Endometrium (tissue), 2 donors: ENCODE measurements around the gene GPR55.

ENCODE experiments used
- FAIRE-seq: peaks from 2 replicates; lab custom pipeline; 2012; peaks lifted over from hg19 to GRCh38; lab: Jason Lieb, UNC
- donor health status: control.
- donor health status: control.

GPR55 gene

DNA sequence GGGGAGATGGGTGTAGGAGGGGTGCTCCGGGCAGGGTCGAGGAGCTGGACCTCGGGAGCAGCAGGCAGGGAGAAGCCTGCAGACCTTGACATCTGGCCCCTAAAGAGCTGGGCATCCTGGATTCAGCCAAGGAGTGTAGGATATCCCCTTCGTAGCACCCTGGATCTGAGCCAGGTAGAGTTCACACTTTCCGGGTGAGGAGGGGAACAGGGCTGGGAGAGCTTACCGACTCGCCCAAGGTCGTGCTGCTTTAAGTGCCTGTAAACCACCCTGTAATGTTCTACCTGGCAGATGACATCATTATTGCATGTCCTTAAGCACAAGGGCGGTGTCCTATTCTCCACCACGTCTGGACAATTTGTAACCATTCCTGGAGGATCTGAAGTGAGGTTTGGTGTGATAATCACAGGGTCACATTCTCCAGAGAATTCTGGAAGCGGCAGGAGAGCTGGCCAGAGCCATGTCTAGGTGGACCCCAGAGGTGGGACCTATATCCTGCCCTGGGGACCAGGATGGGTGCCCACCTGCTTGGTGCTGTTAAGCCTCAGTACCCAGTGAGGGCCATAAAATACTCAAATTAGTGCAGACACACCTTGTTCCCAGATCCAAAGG lies 45.7 kb downstream of the GPR55 start:
- FAIRE-seq = no peak

DNA sequence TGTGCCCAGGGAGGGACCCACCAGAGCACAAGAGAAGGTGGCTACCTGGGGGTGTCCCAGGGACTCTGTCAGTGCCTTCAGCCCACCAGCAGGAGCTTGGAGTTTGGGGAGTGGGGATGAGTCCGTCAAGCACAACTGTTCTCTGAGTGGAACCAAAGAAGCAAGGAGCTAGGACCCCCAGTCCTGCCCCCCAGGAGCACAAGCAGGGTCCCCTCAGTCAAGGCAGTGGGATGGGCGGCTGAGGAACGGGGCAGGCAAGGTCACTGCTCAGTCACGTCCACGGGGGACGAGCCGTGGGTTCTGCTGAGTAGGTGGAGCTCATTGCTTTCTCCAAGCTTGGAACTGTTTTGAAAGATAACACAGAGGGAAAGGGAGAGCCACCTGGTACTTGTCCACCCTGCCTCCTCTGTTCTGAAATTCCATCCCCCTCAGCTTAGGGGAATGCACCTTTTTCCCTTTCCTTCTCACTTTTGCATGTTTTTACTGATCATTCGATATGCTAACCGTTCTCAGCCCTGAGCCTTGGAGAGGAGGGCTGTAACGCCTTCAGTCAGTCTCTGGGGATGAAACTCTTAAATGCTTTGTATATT lies 46.3 kb downstream of the GPR55 start:
- FAIRE-seq = no peak

DNA sequence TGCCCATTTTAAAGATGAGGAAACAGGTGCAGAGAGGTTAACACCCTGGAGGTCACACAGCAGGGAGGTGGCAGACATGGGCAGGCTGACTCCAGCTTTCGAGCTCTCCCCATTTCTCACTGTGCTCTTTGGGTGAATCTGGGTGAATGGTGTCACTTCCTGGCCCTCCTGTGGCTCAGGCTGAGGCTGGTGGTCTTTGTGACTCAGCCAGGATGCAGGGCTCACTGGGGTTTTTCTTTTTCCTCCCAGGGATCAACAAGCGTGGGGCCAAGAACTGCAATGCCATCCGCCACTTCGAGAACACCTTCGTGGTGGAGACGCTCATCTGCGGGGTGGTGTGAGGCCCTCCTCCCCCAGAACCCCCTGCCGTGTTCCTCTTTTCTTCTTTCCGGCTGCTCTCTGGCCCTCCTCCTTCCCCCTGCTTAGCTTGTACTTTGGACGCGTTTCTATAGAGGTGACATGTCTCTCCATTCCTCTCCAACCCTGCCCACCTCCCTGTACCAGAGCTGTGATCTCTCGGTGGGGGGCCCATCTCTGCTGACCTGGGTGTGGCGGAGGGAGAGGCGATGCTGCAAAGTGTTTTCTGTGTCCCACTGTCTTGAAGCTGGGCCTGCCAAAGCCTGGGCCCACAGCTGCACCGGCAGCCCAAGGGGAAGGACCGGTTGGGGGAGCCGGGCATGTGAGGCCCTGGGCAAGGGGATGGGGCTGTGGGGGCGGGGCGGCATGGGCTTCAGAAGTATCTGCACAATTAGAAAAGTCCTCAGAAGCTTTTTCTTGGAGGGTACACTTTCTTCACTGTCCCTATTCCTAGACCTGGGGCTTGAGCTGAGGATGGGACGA lies 47.1 kb downstream of the GPR55 start:
- FAIRE-seq = no peak

DNA sequence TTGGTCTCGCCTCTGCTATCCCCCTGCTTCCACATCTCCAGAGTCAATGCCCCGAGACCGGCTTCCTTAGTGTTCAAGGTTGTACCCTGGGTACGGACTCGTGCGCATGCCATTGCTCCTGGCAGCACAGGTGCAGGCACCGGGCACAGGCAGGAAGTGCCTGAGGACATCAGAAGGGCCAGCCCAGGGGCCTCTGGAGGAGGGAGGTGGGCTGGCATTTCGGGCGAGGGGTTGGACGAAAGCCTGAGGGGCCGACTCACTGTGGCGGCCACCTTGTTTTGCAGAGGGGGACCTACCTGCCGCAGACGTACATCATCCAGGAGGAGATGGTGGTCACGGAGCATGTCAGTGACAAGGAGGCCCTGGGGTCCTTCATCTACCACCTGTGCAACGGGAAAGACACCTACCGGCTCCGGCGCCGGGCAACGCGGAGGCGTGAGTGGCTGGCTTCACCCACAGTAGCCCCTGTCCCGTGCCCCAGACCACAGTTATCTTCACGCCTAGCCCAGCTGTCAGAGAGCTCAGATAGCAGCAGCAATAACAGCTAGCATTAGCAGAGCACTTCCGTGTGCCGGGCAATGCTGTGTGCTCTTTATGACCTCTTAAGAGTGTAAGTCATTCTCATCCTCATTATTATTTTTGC lies 47.8 kb downstream of the GPR55 start:
- FAIRE-seq = no peak

DNA sequence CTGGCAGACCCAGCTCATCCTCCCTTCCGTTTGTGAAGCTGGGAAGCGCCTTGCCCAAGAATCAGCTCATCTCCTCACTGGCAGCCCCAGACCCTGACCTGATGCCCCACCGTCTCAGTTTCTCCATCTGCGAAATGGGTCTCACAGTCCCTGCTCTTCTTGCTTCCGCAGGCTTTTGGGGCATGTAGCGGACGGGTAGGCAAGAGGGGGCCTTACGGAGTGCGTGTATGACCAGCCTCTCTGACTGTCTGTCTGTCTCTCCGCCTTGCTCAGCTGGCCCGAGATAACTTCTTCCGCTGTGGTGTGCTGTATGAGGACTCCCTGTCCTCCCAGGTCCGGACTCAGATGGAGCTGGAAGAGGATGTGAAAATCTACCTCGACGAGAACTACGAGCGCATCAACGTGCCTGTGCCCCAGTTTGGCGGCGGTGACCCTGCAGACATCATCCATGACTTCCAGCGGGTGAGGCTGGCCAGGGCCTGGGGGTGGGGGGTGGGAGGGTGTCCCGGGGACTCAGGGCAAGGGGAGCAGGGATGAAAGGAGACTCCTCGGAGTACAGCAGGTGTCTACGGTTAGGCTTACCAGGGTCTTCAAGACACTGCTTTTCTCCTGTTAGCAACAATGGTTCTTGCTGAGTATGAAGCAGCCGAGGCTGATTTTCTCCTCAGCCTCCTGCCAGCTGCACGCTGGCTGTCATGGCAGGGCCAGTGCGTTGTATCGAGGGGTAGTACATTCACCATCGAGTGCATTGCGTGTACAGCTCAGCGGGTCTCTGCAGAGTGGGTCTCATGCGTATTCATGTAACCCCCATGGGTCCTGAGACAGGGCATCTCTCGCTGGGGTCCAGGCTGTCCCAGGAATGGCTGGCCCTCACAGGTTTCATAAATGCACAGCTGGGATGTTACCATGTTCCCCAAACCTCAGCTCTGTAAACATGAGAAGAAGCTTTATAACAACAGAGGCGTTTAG lies 49.4 kb downstream of the GPR55 start:
- FAIRE-seq = no peak

DNA sequence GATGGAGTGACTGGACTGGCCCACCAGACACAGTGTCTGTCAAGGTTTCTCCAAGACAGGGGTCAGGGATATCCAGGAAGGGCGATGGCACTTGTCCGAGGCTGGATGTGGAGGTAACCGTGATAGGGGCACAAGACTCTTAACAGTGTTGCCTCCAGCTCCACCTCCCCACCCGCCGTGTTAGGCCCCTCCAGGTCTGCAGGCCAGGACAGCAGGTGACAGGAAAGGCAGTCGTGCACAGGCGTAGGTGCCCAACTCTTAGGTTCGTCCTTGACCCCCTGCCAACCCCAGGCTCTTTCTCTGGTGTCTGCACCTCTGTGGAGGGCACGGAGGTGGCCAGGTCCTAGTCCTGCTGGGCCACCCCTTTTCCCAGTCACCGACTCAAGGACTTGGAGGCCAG lies 50.2 kb downstream of the GPR55 start:
- no peak for FAIRE-seq

DNA sequence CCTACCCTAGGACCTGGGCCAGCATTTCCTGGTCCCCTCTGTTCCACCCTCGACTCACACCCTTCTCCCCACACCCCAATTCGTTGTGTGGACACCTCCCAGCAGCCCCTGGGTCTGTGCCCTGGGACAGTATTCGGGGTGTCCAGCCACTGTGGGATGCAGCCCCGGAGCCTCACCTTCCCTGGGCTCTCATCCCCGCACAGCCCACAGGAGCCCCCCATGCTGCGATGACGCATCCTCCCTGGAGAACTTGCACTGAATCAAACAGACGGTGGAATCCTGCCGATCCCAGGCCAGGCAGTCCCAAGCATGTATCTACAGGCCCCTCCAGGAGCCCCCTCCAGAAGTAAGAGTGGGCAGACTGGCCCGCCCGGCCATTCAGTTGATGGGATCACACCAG lies 50.6 kb downstream of the GPR55 start:
- no peak for FAIRE-seq

DNA sequence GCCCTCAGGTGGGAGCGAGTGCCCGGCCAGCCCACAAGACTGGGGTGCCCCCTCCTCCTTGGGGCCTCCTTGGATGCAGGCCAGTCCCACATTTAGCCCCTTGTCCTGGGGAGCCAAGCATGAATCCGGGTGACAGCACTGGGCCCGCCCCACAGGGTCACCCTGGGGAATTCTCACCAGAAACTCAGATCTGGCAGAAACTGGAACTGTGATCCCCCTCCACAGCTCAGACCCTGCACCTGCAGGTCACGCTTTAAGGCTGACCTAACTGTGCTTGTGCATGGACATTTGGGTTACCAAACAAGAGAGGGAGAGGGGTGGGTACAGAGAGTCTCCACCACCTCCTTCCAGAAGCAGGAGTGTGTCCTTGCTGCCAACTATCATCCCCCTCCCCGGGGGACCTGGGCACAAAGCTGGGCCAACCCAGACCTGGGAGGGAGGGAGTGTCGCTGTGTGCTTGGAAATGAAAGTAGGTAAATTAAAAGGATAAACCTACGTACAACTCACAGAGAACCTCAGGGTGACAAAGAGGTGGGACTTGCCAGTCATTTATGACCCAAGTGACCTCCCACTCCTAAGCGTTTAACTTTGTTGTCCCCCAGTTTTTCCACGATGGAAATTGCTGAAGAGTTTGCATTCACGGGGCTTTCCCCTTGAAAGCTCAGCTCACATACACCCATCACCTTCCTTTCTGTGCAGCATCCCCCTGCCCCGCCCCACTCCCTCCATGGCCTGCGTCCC lies 51.2 kb downstream of the GPR55 start:
- FAIRE-seq = no peak

DNA sequence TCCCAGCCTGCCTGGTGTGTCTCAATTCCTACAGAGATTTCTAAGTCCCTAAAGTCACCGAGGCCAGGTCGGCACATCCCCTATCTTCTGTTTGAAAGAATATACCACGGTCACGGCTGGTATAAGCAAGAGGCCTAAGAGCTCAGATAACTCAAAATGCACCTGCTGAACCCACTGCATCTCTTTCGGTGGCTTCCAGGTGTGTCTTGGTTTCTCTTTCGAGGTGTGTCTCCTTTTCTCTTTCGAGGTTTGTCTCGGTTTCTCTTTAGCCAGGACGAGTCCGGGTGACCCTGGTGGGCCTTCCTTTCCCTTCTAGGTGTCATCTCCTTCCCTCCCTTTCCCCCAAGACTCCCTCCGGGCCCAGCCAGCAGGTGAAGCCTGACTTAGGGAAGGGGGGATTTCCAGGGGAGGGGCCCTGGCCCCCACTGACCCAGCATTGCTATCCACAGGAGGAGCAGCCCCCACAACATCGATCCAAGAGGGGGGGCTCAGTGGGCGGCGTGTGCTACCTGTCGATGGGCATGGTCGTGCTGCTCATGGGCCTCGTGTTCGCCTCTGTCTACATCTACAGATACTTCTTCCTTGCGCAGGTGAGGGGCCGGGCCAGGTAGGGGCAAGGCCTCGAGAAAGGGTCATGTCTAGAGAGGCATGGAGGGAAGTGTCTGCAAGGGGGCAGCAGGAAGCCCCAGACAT lies 51.9 kb downstream of the GPR55 start:
- FAIRE-seq = no peak

DNA sequence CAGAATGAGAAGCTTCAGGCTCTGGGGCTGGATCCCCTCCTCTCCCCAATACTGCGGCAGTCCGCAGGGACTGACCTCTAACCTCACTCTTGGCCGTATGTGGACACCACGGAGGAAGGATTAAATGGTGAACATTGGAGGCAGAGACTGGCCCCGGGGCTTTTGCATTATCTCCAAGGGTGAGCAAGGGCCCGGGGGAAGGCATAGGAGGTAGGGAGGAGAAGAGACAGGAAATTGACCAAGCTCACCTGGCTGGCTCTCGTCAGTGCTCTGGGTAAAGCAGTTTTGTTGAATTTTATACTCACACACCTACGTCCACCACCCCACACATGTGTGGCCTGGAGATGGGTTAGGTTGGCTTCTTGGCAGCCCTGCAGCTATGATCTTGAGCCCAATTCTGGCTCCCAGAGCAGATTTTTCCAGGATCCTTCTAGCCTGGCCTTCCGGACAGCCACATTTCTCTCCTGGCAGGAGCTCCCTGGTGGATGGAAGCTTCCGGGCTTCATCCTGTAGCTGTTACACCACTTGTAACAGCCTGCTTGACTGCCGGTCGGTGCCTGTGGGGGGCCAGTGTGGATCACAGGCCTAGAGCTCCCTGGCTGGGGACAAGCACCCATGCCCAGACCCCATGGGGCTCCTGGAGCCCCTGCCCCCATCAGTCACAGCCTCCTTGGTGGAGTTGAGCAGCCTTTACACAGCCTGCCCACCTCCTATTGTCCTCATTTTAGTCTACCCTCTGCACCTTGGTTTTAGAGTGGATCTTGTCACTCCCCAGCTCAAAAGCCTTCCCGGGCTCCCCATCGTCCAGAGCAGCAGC lies 52.7 kb downstream of the GPR55 start:
- FAIRE-seq = no peak

DNA sequence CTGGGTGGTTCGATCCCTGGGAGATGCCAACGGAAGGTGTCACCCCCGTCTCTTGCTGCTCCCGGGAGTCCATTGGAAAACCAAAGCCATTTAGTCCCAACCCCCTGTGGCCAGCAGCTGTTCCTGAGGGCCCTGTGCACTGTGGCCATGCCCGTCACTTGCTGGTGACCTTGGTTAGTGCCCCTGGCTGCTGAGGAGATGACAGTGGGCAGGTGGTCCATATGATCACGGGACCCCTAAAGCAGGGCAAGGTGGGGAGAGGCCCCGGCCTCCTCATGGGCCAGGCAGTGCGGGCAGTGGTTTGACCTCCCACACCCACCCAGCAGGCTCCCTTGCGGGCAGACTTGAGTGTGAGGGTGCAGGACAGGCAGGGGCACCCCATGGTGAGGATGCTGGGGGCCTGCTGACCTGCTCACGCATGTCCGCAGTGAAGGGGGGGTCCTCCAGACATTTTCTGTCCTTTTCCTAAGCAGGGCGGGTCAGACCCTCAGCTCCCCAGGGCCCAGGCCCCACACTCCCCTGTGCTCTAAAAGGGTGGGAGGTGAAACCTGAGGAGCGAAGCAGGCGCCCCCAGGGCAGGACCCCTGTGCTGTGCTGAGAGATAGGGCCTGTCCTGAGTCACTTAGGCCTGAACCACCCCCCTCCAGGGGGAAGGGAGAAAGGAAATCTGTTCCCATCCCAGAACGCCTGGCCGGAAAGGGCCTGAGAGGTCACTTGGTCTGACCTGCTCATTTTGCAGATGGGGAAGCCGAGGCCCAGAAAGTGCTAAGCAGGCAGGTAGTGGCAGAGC lies 53.5 kb downstream of the GPR55 start:
- FAIRE-seq = no peak

DNA sequence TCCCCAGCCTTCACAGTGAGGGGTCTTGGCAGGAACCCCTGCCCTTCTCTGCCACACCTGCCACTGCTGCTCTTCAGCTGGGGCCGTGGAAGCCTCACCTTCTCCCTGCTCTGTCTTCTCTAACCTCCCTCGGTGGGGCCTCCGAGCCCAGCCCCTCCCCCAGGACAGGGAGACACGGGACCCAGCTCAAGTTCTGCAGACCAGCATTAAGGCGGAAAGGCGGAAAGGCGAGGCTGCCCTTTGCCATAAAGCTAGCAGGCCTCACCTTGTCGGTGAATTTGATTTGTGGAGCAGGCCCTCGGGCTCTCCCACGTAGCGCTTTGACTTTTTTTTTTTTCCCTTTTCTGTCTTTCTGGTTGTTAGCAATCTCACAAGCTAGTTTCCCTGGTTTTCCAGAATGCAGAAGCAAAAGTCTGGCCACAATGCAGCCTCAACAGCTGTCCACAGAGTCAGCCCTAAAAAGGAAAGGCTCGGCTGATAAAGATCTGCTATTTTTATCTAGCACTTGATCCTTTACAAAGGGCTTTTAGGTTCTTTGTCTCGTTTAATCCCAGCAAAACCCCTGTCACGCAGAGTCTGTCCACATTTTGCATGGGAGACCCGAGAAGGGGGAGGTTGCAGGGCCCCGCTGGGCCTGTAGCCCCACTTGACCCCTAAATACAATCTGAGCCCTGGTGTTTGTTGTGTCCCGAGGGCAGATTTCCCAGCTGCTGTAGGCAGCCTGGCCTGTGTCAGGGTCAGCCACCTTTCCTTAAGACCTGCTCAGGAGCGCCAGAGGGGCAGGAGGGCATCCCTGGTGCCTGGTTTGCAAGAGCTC lies 54.3 kb downstream of the GPR55 start:
- no peak for FAIRE-seq

DNA sequence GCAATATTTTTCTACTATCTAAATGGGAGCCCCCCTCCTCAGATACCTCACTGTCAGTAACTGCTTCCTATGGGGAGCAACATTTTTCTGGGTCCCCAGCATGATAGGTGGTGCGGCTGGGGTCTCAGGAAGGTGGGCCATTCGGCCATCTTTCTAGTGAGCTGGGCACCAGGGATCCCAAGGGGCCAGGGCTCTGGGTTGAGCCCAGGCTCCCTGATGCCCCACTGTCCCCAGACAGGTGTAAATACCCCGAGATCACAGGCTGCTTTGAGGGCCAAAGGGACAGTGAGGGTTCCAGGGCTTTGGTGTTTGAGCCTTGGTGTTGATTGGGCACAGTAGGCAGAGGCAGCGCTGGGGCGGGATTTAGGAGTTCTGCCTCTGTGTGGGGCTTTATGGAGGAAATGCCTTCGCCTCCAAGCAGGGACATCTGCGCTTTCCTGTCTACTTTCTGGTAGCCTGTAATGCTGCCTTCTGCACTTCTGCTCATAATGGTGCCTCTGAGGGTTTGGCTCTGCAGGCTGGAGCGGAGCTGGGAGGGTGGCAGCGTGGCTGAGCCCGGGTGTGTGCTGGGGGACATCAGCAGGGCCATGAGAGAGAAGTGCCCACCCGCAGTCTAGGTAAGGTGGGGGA lies 55.0 kb downstream of the GPR55 start:
- FAIRE-seq = no peak

DNA sequence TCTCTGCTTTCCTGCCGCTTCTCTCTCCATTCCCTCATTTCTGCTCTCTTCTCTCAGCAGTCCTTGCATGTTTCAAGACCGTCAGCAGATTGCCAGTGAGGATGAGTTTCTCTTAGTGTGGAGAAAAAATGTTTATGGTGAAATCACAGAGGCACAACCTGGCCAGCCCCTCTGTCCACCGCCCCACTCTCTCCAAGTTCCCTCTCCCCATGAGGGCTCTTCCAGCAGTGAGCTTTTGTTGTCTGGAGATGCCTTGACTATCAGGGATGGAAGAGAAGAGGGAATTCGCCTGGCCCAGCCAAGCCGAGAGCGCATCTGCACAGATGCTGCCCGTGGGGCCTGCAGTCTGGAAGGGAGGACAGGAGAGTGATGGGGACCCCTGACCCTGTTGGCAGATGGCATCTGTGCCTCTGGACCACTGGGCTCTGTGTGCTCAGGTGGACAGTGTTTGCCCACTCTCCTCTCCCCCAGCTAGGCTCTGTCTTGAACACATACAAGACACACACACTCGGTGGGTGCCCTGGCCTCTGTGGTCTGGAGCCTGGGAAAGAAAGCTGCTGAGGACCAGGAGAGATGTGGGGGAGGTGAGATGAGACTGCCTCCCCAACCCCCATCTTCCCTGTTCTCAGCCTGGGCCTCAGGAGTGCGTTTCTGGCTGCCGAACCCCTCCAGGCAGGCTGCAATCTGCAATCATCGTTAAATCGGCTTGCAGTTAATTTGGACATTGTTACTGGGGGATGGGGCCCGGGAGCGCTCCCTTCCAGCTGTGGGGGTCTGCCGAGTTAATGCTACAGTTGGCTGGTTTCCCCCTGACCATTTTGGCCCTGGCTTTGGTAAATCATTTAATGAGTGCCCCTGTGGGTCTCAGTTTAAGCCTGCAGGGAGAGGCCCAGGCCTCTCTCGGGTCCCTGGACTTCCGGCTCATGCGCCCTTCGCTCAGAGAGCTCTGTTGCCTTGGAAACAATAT lies 55.8 kb downstream of the GPR55 start:
- FAIRE-seq = no peak

DNA sequence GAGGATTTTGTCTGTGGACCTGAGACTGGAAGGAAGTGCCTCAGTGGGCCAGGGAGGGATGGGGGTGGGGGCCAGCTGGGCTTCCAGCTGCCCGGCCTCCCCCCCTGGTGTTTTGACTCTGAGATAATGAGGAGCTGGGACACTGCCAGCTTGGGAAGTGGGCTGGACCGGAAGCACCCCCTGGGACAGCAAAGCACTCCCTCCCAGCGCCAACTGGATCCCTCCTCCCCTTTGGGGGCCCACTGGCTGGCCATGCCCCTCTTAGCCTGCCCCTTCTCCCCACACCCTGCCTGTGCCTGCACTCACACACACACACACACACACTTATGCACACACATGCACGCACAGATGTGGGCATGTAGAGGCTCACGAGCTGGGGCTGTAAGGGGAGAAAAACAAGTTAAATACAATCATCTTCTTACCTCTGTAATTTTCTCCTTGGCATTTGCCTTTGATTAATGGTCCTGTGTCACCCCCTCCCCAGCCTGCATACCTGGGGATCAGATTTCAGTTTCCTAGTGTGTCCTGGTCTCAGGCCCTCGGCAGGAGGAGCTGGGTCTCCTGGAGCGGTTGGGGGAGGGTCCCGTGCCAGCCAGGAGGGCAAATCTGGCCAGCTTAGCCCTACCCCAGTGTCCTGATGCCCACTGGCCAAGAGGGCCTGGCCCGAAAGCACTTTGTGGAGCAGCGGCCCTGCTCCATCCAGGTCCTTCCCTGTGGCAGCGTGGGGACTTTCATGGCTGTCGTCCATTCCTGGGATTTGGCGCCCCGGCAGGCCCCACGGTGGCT lies 56.7 kb downstream of the GPR55 start:
- FAIRE-seq = no peak
